Activated CD8-positive, alpha-beta memory T cell treated with anti-CD3 and anti-CD28 coated beads, Interleukin-2, amount 50 U/mL, for 1 hour (primary cell): ENCODE measurements around the gene SYCP3.

ENCODE experiments used
- DNase-seq: peaks from one replicate; pipeline ENCODE4 v3.0.0-alpha.2; 2020; ENCODE audit errors: extremely low read depth

The SYCP3 gene

DNA sequence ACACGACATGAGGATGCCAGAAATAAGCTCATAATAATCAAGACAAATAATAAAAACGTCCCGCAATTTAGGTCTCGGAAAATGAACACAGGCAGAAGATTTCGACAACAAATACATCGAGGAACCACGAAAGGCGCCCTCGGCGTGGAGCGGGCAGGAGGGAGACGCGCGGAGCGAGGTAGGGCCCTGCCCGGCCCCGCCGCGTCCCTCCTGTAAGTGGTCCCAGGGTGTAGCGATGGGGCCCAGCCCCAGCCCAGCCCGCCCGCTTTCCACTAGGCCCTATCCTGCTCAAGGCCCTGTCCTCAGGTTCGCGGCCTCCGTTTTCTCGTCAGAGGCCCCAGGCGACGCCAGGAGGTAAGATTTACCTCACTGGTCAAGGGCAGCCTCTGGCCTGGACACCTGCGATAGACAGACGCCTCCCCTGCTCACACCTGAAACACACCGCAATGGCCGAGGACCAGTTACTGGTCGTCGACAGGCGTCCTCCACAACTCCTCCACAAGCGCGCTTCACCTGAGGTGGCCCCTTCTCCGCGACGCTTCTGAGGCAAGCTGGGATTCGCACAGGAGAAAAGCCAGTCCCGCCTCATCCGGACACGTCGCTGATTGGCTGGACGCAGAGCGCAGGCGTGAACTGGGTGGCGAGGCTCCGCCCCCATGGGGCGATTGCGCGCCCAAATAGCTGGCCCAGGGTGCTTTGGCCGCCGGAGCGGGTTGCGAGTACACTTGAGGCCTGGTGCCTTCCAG is at the start of gene SYCP3:
SYCP3 (minus strand) TSS at position 543 of the 746 bp plus-strand sequence. CDS start 1,527 bp downstream, outside the sequence.
- DNase-seq: no peak

DNA sequence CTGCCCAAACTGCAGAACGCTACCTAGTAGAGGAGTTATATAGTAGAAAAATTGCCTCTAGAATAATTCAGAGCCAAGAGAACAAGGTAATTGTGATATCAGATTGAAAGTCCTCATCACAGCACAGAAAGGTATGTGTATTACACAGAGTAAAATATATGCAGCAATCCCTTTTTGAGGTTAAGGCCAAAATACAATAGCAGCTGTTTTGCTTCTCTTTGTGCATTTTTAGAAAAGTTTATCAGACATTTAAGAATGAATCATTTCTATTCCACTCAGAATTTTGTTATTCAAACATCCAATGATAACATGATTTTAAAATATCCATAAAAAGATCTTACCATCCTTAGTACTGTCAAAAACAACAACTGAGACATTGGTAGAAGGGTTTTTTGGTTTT is 46.4 kb upstream of the SYCP3 start:
- DNase-seq: no peak

DNA sequence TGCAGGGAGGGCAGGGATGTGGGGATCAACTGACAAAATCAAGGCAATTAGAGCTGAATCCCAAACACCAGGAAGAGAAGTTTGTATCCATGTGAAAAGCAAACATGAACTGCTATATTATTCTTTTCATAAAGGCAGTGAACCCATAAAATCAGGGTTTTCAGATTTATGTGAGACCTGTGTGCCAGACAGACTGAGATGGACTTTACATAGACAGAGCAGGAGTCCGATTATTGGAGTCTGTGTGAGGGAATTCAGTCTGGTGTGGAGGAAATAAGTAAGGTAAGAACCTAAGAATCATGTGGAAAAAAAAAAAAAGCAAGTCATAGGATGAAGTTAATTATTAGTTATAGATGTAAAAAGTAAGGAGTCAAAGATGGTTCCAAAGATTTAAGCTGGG is 45.1 kb upstream of the SYCP3 start:
- DNase-seq: no peak

DNA sequence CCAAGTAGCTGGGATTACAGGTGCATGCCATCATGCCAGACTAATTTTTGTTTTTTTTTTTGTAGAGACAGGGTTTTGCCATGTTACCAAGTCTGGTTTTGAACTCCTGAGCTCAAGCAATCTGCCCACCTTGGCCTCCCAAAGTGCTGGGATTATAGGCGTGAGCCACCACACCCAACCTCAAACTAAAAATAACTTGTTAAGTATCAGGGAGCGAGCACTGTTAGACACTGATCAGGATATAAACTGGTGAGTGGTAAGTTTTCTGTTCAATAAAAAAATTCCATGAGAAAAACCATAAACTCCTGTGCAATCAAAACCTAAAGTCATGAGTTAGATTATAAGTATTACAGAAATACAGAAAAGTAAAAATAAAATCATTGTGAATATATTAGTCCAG is 44.6 kb upstream of the SYCP3 start:
- no peak for DNase-seq

DNA sequence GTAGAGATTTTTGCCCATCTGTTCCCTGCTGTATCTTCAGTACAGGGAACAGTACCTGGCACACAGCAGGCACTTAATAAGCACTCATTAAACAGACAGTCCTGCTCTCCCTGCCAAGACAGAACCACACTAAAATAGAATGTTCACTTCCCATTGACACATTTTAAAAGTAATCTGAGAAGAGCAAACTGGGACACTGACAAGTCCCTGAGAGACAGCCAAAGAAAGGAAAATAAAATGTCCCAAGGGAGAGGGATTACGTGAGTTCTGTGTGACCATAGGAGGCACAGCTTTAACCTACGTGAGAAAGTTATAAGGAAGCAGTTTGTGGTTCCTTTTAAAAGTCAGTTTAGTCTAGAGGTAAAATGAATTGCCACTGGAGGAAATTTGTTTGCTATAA is 43.9 kb upstream of the SYCP3 start:
- no peak for DNase-seq

DNA sequence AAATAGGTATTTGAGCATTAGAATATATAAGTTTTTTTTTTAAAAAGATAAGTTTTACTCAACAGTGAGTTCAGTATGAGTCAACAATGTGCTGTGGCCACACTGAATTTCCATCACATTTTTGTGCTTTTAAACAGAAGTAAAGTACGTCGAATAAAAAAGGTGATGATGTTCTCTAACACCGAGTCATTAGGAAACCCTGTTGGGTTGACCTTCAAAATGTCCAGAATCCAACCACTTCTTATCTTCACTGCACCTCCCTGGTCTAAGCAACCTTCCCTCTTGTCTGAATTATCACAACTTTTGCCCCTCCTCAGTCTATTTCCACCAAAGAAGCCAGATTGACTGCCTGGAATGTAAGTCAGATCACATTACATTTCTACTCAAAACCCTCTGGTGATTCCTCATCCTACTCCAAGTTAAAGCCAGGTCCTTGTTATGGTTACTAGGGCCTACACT is 43.0 kb upstream of the SYCP3 start:
- no peak for DNase-seq

DNA sequence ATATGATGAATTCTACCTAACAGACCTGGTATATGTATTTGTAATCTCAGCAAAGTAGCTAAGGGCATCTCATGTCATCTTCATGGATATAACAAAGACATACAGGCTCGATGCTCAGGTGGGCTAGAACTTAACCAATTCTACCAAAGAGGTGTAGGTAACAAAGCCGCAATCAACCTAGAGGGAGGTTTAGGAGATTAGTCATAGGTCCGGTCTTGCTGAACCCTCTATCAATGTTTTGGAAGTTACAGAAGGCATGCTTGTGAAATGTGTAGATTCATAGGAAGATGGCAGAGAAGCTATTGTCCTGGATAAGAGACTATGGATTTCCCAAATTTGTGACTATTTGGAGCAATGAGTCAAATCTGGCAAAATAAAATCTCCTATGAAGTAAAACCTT is 42.6 kb upstream of the SYCP3 start:
- DNase-seq: no peak

DNA sequence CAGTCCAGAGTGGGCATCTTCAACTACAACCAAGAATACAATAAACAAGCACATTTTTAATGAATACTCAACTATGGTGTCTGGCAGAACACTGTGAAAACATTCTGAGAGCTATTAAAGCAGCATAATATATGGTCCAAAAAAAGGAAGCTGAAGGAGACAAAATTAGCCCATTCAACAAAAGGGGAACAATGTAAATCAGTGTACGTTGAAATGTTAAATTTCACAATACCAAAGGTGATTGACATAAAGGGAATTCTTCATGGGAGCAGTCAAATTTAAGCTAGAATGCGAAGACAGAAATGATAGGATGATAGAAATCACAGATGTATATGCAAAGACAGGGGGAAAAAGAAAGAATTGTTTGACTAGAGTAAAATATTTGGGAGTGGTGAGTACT is 41.3 kb upstream of the SYCP3 start:
- DNase-seq: no peak

DNA sequence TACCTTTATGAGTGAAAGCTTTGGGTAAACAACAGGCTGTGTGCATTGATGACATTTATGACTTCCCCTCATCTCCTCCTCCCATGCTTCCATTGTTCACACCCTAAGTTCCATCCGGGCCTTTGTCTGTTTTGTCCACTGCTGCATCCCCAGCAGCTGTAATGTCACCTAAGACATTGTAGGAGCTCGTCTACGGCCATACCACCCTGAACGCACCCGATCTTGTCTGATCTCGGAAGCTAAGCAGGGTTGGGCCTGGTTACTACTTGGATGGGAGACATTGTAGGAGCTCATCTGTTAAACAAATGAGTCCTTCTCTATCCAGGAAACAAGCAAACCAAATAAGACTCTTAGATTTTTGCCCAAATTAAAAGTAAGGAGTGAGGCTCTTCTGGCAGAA is 40.4 kb upstream of the SYCP3 start:
- no peak for DNase-seq

DNA sequence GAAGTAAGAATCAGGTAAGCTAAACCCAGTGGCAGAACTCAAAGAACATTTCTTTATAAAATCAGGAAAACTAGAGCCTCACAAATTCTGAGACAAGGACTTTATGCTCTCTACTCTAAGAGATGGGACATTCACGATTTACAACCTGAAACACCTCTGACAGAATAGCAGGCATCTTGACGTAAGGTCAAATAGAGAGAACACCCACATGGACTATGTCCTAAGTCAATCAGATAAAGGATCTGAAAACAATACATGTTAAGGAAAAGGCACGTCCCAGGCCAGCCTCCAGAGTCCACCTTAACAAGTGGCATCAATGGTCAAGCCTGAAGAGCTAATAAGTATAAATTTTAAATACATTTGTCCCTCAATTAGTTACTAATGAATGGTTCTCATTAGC is 39.9 kb upstream of the SYCP3 start:
- no peak for DNase-seq

DNA sequence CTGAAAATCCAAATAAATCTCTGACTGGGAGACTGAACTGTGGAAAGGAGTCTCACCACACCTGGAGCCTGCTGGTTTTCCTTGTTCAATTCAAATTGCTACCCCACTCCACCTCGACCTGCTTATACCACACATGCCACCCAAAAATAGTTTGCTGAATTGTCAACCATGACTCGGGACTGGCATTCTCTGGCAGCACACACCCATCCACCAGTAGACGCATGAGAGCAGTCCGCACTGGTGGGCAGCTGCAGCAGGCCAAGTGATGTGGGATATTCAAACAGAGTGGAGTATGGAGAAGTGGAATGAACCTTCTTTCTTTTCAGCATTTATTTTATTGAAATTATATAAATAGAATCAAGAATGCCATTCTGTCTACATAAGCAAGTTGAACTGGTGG is 38.7 kb upstream of the SYCP3 start:
- DNase-seq: no peak

DNA sequence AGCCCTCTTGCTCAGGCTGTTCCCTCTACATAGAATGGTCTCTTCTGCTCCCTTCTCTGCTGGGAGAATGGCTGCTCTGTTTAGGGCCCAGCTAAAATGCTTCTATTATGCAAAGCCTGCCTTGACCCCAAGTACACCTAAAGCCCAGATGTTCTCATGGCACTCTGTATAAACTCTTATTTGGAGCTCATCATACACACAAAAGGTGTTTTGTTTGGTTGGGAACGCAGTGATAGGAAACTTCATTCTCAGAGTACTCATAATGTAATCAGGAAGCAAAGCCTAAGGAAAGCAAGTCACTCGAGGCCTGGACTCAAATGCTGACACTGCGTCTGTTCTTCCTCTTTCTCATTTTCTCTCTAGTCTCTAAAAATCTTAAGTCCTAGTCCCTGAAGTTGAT is 38.2 kb upstream of the SYCP3 start:
- DNase-seq: no peak

DNA sequence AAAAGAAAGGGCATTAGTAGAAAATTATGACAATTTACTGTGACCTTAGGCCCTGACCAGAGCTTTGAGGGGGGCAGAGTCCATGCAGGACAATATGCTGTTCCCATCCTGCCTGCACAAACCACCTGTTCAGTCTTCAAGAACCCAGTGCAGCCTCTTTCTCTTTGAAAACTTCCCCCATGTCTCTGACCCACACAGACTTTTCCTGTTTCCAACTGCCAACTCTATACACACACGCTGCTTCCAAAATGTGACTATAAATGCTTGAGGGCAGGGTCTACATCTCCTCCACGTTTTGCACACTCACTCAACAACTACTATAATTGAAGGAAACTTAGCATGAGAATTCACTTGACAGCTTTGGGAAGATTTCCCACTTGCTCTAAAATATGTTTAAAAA is 36.6 kb upstream of the SYCP3 start:
- no peak for DNase-seq

DNA sequence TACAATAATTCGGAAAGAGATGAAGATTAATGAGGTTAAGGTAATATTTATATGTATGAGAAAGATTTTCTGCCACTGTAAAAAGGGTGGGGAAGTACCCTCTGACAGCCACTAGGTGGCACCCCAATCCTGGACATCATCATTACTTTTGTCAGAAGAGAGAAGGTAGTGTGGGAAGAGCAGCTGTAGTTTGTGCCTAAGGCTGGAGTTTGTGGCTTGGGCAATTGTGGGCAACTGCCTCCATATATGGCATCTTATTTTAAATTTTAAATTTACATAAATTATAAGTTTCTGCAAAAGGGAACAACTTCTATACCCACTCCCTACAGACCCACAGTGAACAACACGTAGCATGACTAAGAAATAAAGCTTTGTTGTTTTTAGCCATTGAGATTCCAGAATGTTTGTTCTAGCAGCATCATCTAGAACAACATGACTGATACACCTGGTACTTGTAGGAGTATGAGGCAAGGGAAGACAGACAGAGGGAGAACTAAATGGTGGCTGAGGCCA is 34.4 kb upstream of the SYCP3 start:
- DNase-seq: peak; percentile 31

DNA sequence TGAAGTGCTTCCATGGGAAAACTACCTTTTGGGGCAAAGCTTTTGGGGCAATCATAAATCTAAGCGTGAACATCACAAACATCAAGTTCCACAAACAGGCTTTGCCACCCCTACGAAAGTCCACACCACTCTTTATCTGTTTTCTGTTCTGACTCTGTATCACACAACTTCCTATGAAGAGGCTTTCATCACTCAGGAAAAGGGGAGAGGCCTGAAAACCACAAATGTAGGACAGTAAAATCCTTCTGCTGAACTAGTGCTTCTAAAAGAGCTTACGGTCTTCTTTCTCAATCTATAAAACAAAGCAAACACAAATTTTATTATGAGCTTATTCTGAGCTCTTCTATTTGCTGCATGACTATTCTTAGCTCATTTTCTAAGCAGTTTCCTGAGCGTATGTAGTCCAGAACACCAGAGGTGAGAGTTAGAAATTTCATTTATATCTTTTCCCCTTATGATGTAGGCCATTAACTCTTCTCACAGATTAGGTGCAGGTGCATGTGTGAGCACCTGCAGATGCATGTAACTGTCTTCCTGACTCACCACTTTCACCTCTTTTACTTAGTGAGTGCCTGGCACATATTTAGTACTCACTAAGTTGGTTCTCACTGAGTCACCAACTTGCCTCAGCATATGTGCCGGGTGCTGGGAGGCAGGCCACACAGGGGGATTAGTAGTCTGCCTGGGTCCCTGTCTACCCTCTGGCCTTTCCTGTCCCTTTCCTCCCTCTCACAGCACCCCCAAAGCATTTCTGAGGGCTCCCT is 32.9 kb upstream of the SYCP3 start:
- no peak for DNase-seq

DNA sequence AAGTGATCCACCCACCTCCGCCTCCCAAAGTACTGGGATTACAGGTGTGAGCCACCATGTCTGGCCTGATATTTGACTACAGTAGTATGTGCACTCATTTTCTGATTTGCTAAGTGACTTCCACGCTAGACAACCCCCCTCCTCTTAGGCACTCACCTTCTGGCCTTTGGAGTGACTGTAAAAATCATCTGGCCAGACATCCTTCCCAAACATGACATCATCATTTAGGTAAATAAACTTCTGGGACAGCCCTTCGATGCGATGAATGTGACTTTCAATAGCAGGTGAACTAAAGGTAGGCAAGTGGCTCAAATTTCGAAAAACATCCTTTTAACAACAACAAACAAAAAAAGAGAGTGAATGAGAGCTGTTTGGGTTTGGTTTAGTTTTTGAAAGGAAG is 30.6 kb upstream of the SYCP3 start:
- DNase-seq: no peak

DNA sequence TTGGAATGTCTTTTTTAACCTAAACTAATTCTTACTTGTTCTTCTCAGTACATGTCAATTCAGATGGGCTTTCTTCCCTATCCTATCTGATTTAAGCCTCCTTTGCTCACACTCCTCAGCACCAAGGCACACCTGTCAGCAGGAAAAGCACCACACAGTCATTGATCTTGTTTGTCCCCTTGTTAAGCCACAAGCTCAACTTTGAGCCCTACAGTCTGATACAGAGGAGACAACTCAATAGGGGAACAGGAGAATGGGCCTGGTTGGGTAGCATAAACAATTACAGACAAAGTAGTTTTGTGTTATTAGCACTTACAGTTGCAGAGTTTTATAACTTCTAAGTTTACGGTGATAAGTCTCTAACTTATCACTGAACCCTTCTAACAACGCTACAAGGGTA is 29.5 kb upstream of the SYCP3 start:
- DNase-seq: no peak

DNA sequence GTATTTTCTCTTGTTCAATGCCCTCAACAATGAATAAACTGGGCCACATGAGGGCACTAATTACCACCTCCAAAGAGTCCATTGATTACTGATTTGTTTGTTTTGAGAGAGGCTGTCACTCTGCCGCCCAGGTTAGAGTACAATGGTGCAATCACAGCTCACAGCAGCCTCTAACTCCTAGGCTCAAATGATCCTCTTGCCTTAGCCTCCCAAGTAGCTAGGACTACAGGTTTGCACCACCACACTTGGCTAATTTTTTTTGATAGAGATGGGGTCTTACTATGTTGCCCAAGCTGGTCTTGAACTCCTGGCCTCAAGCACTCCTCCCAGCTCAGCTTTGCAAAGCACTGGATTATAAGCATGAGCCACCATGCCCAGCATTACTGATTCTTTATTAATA is 28.3 kb upstream of the SYCP3 start:
- DNase-seq: no peak

DNA sequence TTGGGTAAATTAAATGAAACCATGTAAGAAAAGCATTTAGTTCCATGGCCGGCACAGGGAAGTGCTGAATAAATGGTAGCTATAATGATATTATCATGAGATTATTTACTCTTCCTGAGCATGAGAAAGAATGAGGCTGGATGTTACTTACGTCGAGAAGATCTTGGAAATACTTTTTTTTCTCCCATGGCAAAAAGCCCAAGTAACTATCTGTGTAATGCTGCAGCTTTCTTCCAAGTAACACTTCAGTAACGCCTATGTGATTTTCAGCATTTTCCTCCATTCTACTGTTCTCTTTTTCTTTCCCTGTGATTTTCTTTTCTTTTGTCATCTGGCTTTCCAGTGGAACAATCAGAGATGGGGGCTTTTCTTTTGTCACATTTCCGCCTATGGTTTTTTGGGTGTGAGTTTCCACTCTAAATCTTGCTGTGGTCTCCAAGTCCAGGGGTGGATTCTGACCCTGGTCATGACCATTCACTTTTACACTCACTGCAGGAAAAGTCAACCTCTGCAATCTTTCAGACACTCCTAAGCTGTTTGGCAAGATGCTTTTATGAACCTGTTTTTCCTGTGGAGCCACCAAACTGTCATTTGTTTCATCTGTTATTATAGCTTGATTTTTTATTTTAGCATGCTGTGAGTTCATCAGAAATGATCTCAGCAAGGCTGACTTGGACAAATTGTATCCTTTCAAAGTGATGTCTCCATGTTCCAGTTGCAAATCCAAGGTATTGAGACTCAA is 25.0 kb upstream of the SYCP3 start:
- no peak for DNase-seq

DNA sequence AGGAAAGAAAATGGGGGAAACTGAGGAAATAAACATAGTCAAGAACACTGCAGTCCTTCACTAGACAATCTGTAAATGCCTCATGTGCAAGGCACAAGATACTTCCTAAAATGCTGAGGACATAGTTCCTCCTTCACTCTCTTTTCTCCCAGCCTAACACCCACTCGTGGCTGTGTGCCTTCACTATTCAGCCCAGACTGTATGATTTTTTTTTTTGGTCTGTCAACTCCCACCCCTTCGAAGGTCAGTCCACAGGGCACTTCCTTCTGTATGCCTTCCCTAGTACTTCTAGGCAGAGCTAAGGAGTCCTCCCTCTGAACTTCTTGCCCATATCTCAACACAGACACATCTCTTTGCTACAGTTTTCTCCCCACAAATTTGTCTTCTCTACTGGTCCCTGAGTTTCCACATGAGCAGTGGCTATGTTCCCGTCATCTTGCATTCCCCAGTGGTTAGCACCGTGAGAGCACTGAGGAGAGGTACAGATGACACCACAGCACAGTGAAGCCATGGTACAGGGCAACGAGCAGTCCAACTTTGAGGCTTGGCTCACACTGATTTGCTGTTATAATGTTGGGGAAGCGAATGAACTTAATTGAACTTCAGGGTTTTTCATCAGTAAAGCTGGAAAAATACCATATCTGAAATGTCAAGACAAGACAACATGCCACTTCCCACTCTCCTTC is 24.1 kb upstream of the SYCP3 start:
- DNase-seq: no peak

DNA sequence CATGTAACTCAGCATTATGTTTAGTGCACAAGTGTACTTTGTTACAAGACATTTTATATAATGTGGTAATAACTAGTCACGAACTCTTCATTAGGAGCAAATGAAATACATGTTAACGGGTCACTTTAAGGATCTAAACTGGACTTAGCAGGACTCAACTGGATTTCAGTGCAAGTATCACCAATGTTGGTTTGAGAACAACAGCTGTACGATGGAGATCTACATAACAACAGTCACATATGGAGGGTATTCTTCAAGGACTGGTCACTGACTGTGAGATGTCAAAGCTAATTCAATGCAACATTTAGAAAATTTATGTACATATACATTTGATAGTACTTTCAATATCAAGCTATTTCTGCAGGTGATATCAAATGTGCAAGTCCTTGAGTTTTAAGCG is 22.5 kb upstream of the SYCP3 start:
- no peak for DNase-seq

DNA sequence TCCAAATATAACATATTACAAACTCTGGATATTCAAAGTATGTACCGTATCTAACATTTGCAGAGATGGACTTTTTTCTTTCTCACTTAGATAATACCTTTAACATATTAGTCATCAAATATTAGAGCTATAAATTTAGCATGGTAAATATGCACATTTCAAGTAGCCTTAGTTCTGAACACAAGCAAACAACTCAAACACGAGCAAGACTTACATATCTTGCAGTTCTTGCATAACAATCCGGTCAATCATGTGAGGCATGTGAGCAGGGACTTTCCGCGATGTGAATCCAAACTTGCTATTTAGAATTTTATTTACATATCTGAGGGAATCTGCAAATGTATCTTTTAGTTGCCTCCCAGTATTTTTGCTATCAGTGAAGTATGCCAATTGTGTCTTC is 22.1 kb upstream of the SYCP3 start:
- no peak for DNase-seq
